Fibroblast of lung (primary cell): Measurements from ENCODE around the gene PEX11B. TPM values are rescaled to one million over a fixed set of nuclear protein-coding genes. Genes with fewer than 3 reads are reported as not detected.

Experiments
- DNase-seq, 2 donors: peaks; one replicate each; pipeline versions ENCODE4 v3.0.0 to v3.0.0-alpha.2; 2010; ENCODE audit warnings: low read depth in 2 of 2
- H2AFZ ChIP-seq: 2 replicates; pipeline ENCODE4 v1.5.1; 2012; ENCODE audit warnings: low read length, control low read depth, inconsistent platforms
- H3K27ac ChIP-seq: 2 replicates; pipeline ENCODE4 v1.5.1; 2011; ENCODE audit warnings: low read length, control low read depth; ENCODE audit not compliant: insufficient read depth
- H3K27me3 ChIP-seq: 2 replicates; pipeline ENCODE4 v1.5.1; 2011; ENCODE audit warnings: mild to moderate bottlenecking, low read length; ENCODE audit not compliant: control insufficient read depth, insufficient read depth
- H3K36me3 ChIP-seq: 2 replicates; pipeline ENCODE4 v1.5.1; 2011; ENCODE audit warnings: low read length; ENCODE audit not compliant: control insufficient read depth, insufficient read depth
- H3K4me1 ChIP-seq: 2 replicates; pipeline ENCODE4 v1.5.1; 2011; ENCODE audit warnings: low read length; ENCODE audit not compliant: control insufficient read depth, insufficient read depth; ENCODE audit errors: extremely low read depth
- H3K4me2 ChIP-seq: 2 replicates; pipeline ENCODE4 v1.5.1; 2011; ENCODE audit warnings: low read length, control low read depth; ENCODE audit not compliant: insufficient read depth; ENCODE audit errors: extremely low read depth
- H3K4me3 ChIP-seq, 4 experiments: fragments of 200-600 bp in 1 of 4; sonication (generic) in 1 of 4; replicated peaks in 1 of 4; 2 replicates each; pipeline ENCODE4 v1.5.1; 2011 to 2016; ENCODE audit warnings: low read length in 4 of 4, low read depth in 3 of 4, mild to moderate bottlenecking in 3 of 4, control low read depth in 2 of 4, inconsistent platforms in 1 of 4, mixed read lengths in 1 of 4; ENCODE audit not compliant: insufficient read depth in 1 of 4; ENCODE audit errors: control extremely low read depth in 1 of 4
- H3K79me2 ChIP-seq: 2 replicates; pipeline ENCODE4 v1.5.1; 2012; ENCODE audit warnings: mild to moderate bottlenecking, low read length, inconsistent platforms; ENCODE audit not compliant: control insufficient read depth, insufficient read depth
- H3K9ac ChIP-seq: 2 replicates; pipeline ENCODE4 v1.5.1; 2011; ENCODE audit warnings: mild to moderate bottlenecking, low read length, control low read depth; ENCODE audit not compliant: insufficient read depth
- H3K9me3 ChIP-seq: 2 replicates; pipeline ENCODE4 v1.5.1; 2012; ENCODE audit warnings: low read depth, low read length; ENCODE audit not compliant: control insufficient read depth, insufficient read depth
- H4K20me1 ChIP-seq: 2 replicates; pipeline ENCODE4 v1.5.1; 2011; ENCODE audit warnings: low read length; ENCODE audit not compliant: control insufficient read depth, insufficient read depth; ENCODE audit errors: extremely low read depth
- CTCF ChIP-seq, 2 donors: IDR thresholded peaks in 1 of 2; conservative IDR thresholded peaks in 1 of 2; 1 replicate in 1 of 2; 2 replicates in 1 of 2; pipeline ENCODE4 v1.5.1; 2011 to 2012; ENCODE audit warnings: low read length in 2 of 2, control low read depth in 1 of 2, inconsistent platforms in 1 of 2, low read depth in 1 of 2, mild to moderate bottlenecking in 1 of 2
- EZH2 ChIP-seq: IDR thresholded peaks from 2 replicates; pipeline ENCODE4 v1.5.1; 2012; ENCODE audit warnings: low read length, control low read depth, mild to moderate bottlenecking; ENCODE audit errors: missing control alignments
- polyA plus RNA-seq, 2 donors: library from polyadenylated mRNA; depleted of rRNA in 1 of 2; stranded (reverse) in 1 of 2; unstranded in 1 of 2; fragments of >200 nt; gene quantifications; 2 replicates each; pipeline ENCODE4 v1.2.1, GENCODE V29; 2011 to 2012; ENCODE audit warnings: missing spikeins in 1 of 2
- total RNA-seq: library from RNA; depleted of rRNA; stranded (reverse); fragments of >200 nt; gene quantifications from 2 replicates; pipeline ENCODE4 v1.2.1, GENCODE V29; 2014

PEX11B gene
- total and polyA plus RNA-seq, 2 donors (not counting 1 experiment from before 2014, with no cell fraction given), result 28.2 to 34.3 TPM

DNA sequence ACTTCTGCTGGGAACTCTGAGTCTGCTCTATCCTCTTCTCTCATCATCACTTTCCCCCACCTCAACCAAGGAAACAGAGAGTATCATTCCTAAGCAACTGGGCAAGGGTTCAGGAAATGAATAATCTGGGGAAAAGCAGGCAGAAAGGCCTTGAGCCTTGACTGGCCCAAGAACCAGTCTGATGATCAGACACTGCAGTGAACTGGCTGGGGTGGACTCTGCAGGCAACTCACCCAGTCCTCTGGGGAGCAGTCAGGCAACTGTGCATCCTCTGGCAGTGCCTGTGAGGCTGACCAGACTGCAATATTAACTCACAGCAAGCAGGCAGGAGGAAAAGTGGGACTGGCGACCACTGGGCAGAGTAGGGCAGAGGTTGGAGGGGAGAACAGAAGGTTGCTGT lies 33.8 kb downstream of the PEX11B start:
- H3K9ac ChIP-seq, result no peak overlapping the region
- no peak overlapping the region for H2AFZ ChIP-seq
- H3K4me1 ChIP-seq, result peaks cover 2% of the 10 kb centered on the region
- H3K4me3 ChIP-seq, result no peak overlapping the region
- H3K27ac ChIP-seq, result no peak overlapping the region
- H4K20me1 ChIP-seq, result no peaks in the 10 kb centered on the region
- no peak for TF ChIP-seq CTCF (conservative IDR thresholded peaks at IDR 0.05 in 1 of 2, IDR thresholded peaks at IDR 0.05 in 1 of 2; ENCODE audit: low read depth in 1 of 2, low read length in 2 of 2)
- TF ChIP-seq EZH2, result no peak
- H3K79me2 ChIP-seq, result no peaks in the 10 kb centered on the region
- peaks cover 3% of the 10 kb centered on the region for H3K27me3 ChIP-seq
- no peaks in the 10 kb centered on the region for H3K36me3 ChIP-seq
- H3K4me2 ChIP-seq, result no peak overlapping the region
- no peaks in the 10 kb centered on the region for H3K9me3 ChIP-seq
- DNase-seq, result peak; percentile 23 to 43

- Histone ChIP-seq H3K4me2 (no peak overlapping the region), H3K4me3 (no peak overlapping the region), H2AFZ (no peak overlapping the region), H3K79me2 (no peaks in the 10 kb centered on the region), H3K9ac (no peak overlapping the region), H3K4me1 (no peaks in the 10 kb centered on the region), H3K9me3 (no peaks in the 10 kb centered on the region), H4K20me1 (no peaks in the 10 kb centered on the region), H3K36me3 (no peaks in the 10 kb centered on the region), H3K27me3 (peaks cover 8% of the 10 kb centered on the region), H3K27ac (no peak overlapping the region)
- no peak for DNase-seq
- TF ChIP-seq EZH2 (no peak), CTCF (conservative IDR thresholded peaks at IDR 0.05 in 1 of 2, IDR thresholded peaks at IDR 0.05 in 1 of 2; ENCODE audit: low read depth in 1 of 2, low read length in 2 of 2) (no peak)
These were observed 38.7 kb downstream of the PEX11B start for GRCh38 chr1:145879775-145880174.

GRCh38 chr1:145878724-145879123 lies 39.8 kb downstream of the PEX11B start:
- peak in 1 of 2 donors; percentile 64 for DNase-seq
- no peak for TF ChIP-seq EZH2
- TF ChIP-seq CTCF (conservative IDR thresholded peaks at IDR 0.05 in 1 of 2, IDR thresholded peaks at IDR 0.05 in 1 of 2; ENCODE audit: low read depth in 1 of 2, low read length in 2 of 2), result no peak

More at GRCh38 chr1:145878724-145879123, 39.8 kb downstream of the PEX11B start:
- no peaks in the 10 kb centered on the region for H3K79me2 ChIP-seq
- no peak overlapping the region for H3K27ac ChIP-seq
- H3K4me1 ChIP-seq, result no peaks in the 10 kb centered on the region
- H4K20me1 ChIP-seq, result no peaks in the 10 kb centered on the region
- H3K4me3 ChIP-seq, result no peak overlapping the region
- no peak overlapping the region for H2AFZ ChIP-seq
- H3K9ac ChIP-seq, result no peak overlapping the region
- no peak overlapping the region for H3K4me2 ChIP-seq
- peaks cover 8% of the 10 kb centered on the region for H3K27me3 ChIP-seq
- no peaks in the 10 kb centered on the region for H3K36me3 ChIP-seq
- H3K9me3 ChIP-seq, result no peaks in the 10 kb centered on the region
